NCI-H226 (cell line): ENCODE data around the gene SLC29A4.
"Not testable (repeated sequence)": the region's sequence is repeated elsewhere in the genome, so short reads cannot be mapped to it uniquely, and the experiment has no call there.

Source experiments
- DNase-seq: peaks from one replicate; pipeline ENCODE4 v3.0.0-alpha.2; 2015

Gene SLC29A4, protein sequence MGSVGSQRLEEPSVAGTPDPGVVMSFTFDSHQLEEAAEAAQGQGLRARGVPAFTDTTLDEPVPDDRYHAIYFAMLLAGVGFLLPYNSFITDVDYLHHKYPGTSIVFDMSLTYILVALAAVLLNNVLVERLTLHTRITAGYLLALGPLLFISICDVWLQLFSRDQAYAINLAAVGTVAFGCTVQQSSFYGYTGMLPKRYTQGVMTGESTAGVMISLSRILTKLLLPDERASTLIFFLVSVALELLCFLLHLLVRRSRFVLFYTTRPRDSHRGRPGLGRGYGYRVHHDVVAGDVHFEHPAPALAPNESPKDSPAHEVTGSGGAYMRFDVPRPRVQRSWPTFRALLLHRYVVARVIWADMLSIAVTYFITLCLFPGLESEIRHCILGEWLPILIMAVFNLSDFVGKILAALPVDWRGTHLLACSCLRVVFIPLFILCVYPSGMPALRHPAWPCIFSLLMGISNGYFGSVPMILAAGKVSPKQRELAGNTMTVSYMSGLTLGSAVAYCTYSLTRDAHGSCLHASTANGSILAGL

GRCh38 chr7:5282543-5283316, at the start of gene SLC29A4:
Gene SLC29A4 (plus strand): TSS chr7:5282943. CDS start chr7:5287817, 4,874 bp downstream.
- DNase-seq: no peak

DNA sequence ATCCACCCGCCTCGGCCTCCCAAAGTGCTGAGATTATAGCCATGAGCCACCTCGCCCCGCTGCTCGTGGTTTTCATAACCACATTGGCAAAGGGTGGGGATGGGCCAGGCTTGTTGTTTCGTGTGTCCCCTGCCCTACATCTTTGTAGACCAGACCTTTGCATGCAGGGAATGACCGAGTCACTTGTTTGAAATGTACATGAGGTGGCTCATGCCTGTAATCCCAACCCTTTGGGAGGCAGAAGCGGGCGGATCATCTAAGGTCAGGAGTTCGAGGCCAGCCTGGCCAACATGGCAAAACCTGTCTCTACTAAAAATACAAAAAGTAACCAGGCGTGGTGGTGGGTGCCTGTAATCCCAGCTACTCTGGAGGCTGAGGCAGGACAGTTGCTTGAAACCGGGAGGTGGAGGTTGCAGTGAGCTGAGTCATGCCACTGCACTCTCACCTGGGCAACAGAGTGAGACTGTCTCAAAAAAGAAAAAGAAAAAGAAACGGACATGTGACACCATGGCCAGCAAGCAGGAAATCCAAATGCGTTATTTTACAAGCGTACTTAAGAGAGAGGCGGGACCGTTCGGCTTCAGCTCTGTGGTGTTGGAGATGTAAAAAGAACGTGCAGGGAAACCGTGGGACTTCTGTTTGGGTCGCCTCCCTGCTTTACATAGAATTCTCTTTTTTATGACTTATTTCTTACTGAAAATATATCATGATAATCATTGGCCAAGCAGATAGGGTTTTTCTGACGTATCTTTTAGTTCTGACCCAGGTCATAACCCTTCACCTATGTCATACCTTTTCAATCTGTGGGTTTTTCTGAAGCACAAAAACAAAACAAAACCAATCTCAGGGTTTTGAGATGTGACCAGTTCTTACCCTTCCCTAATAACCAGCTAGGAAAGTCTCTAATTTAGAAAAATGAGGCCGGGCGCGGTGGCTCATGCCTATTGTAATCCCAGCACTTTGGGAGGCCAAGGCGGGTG, 47.6 kb upstream of the SLC29A4 start:
- no peak for DNase-seq

DNA sequence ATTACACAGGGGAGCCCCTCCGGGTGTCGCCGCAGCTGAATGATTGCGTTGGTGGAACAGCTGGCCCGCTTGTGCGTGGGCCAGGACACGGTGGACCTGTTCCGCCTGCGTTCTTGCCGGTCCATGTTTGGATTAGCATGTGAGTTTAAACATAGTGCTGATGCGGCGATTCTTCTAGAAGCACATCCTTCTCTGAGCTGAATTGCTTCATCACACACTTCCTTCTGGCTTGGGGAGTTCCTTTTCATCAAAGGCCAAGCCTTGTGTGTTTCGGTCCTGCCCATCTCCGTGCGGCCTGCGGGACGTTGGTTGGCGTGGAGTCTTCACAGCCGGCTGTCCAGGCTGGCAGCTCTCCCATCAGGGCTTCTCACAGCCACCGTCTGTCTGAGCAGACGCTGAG, 45.5 kb upstream of the SLC29A4 start:
- no peak for DNase-seq

DNA sequence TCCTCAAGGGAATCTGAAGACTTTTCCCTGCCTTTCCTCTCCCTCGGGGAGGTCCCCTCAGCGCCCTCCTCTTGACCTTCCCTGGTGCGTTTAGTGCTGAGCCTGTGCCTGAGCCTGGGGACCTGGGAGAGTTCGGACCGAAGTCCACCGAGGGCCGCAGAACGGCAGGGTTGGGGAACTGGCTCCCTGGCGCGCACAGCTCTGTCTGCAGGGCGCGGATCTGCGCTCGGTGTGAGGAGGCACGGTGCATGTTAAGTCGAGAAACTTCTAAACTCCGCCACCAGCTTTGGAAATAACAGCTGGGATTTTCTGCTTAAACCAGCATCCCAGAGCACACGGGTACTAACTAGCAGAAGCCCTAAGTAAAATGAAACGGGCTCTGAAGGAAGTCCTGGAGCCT, 44.2 kb upstream of the SLC29A4 start:
- DNase-seq: no peak

- no peak for DNase-seq
These were observed 39.5 kb upstream of the SLC29A4 start for GRCh38 chr7:5243261-5243660.

- DNase-seq: no peak
These were observed 34.4 kb upstream of the SLC29A4 start for GRCh38 chr7:5248201-5248885.

- not testable (repeated sequence) for DNase-seq
These were observed 32.0 kb upstream of the SLC29A4 start for GRCh38 chr7:5250787-5251186.

DNA sequence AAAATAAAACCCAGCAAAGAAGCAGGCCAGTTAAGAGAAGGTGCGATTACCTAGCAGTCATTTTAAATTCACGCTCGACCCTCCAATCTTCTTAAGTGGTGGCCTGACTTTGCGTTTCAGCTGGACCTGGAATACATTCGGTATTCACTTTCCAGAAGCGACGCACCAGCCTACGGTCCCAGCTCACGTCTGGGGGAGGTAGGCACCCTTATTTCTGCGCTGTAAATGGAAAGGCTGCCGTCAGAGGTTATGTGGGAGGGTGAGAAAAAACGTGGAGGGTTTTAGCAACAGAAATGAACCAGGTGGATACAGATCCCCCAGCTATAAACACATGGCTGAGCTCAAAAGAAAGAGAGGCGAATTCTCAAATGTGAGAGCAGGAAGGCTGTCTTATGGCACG, 29.2 kb upstream of the SLC29A4 start:
- not testable (repeated sequence) for DNase-seq

DNA sequence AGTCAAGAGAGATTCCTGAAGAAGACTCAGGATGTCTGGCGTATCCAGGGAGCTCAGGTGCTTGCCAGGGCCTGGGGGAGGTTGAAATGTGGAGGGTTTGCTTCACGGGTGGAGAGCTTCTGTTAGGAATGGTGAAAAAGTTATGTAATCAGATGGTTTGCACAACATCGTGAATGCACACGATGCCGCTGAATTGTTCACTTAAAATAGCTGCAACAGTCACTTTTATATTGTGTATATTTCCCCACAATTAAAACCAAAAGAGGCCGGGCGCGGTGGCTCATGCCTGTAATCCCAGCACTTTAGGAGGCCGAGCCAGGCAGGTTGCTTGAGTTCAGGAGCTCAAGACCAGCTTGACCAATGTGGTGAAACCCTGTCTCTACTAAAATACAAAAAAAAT, 28.4 kb upstream of the SLC29A4 start:
- DNase-seq: peak; percentile 31

DNA sequence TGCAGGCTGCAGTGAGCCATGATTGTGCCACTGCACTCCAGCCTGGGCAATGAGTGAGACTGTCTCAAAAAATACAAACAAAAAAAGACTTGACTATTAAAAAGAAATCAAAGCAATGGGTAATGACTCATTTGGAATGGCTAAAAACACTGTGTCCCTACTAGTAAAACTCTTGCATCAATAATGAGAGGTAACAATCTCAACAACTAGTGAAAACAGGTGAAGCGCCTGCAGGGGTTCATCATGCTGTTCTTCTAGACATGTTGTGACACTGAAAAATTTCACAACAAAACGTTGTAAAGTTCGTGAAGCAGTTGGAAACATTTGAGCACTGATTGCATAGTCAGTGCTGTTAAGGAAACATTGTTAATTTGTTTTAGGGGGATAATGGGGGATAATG, 26.9 kb upstream of the SLC29A4 start:
- DNase-seq: no peak

DNA sequence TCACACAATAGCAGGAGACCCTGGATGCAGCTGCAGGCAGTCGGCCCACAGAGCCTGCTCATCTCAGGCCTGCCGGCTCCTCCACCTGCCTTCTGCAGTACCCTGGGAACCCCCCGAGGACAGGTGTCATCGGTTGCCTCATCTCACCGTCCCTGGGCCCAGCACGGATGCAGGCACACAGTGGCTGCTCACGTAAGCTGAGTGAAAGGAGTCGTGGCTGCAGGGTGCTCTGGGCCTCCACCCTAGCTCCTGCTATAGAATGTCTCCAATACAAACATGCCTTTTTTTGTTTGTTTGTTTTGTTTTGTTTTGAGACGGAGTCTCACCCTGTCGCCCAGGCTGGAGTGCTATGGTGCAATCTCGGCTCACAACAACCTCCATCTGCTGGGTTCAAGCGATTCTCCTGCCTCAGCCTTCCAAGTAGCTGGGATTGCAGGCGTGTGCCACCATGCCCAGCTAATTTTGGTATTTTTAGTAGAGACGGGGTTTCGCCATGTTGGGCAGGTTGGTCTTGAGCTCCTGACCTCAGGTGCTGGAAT, 22.1 kb upstream of the SLC29A4 start:
- not testable (repeated sequence) for DNase-seq

DNA sequence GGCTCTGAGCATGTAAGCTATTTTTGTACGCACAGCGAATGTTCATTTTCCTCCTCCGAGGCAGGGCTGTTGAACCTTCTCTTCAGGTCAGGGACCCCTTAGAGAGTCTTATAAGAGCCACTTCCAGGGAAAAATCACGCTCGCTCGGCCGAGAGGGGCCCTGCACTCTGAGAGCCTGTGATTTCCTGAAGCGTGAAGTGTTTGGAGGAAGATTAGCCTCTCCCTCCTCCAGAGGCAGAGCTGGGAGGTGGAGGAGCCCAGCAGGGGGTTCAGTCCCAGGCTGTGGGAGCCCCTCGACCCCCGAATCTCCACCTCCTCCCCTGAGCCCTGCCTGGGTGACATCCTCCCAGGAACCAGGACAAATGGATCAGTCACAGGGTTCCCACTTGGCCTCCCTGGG, 19.7 kb upstream of the SLC29A4 start:
- not testable (repeated sequence) for DNase-seq

DNA sequence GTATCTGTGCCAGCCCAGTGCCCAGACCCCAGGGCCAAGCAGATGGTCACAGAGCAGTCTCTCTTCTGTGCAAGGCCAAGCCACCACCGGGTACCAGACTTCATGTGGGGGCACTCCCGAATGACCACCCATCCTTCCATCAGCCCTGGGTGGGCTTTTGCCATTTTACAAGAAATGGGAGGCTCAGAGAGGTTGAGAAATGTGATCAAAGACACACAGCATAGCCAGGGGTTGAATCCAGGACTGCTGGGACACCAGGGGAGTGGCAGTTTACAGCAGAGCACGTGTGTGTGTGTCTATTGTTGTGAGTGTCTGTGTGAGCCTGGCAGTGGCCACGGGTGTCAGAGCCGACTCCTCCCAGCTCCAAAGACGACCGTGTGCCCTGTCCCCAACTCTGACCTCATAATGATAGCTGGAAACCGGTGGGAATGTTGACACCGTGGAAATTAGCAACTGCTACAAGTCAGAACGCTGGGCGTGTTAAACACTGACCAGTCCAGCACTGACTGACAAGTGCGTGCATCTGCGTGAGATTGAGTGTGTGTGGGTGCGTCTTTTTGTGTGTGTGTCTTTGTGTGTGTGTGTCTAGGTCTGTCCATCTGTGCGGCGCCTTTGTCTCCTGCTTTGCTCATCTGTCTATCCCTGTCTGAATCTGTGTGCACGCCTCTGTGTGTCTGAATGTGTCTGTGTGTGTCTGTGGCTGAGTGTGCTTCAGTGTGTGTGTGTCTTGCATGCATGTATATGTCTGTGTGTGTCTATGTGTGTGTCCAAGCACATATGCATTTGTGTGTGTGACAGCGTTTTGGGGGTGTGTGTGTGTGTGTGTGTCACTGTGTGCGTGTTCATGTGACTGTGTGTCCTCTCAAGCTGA, 17.2 kb upstream of the SLC29A4 start:
- no peak for DNase-seq

DNA sequence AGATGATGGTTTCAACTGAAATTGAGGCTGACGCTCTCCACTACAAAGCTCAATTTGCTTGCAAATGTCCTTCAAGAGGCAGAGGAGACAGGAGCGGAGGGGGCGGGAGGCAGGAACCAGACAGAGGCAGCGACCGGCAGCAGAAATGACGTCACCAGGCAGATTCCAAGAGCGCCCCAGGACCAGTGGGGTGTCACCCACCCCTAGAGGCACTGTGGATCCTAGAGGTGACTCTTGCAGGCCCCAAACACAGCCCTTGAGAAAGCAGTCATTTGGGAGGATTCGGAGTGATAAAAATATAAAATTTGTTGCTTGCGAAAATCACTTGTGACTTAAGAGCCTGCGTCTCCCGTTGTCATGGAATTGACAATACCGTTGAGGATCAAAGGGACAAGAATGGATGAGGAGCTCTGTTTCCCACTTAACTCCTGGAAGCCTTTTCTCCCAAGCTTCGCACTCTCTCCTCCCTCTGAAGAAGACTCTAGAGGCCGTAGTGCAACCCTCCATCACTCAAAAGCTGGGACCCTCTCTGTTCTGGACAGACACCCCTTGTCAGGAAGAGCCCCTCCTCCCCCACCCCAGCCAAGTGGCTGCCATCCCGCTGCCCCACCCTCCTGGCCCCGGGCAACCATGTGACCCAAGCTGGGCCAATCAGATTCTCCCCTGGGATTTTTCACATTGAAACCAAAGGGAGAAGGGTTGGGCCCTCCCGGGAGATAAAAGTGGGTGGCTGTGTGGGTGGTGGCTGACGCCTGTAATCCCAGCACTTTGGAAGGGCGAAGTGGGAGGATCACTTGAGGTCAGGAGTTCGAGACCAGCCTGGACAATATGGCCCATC, 16.3 kb upstream of the SLC29A4 start:
- no peak for DNase-seq

GRCh38 chr7:5267829-5268228, 14.9 kb upstream of the SLC29A4 start:
- DNase-seq: not testable (repeated sequence)

GRCh38 chr7:5269992-5270657, 12.6 kb upstream of the SLC29A4 start:
- not testable (repeated sequence) for DNase-seq

GRCh38 chr7:5270788-5271187, 12.0 kb upstream of the SLC29A4 start:
- no peak for DNase-seq

- not testable (repeated sequence) for DNase-seq
These were observed 8.8 kb upstream of the SLC29A4 start for GRCh38 chr7:5273831-5274405.

- DNase-seq: no peak
These were observed 8.3 kb upstream of the SLC29A4 start for GRCh38 chr7:5274441-5274840.
